NCI-H524 treated with DMSO at 0.1 percent for 48 hours (cell line): ENCODE data around the gene FMOD.
"Not testable (repeated sequence)": the region's sequence is repeated elsewhere in the genome, so short reads cannot be mapped to it uniquely, and the experiment has no call there.

Source experiments
- DNase-seq: peaks from one replicate; lab custom pipeline; 2025; lab: John Stamatoyannopoulos, UW

Gene FMOD

GRCh38 chr1:203325418-203326091 is 25.4 kb downstream of the FMOD start:
- DNase-seq: peak; percentile 62

- no peak for DNase-seq
These were observed 25.9 kb downstream of the FMOD start for GRCh38 chr1:203325026-203325417.

DNA sequence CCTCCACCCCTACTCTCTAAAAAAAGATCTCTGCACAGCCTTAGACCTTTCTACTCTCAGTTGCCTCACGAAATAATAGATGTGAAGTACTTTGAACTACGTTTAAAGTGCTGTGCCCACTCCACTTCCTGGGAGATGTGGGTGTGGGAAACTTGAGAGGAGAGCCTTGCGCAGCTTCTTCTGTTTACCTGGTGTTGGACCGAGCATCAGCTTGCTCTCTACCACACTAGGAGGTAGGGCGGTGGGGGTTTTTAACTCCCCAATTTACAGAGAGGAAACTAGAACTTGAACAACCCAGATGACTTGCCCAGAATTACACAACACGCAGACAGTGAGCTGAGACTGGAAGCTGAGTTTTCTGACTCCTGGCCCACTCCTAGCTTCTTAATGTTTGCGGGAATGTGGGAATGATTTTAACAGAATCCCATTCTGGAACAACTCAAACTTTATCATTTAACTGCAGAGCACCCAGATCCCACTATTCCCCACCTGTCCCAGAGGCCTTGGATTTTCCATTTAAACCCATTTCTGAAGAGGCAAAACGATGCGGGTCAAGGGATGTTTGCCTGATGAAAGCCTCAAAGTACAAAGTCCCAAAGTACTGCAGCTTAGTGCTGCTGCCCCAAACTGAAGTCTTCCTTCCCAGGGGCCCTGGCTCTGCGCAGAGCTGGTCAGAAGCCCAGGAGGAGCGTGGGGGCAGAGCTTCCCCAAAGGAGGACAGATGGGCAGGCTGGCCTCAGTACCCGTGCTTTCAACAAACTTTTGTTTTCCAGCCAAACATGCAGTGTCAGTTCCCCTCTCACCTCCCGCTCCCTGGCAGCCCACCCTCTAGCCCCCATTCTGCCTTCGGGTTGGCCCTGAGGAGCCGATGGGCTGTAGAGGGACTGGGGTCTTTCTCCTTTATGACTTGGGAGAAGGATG is 26.6 kb downstream of the FMOD start:
- no peak for DNase-seq

- DNase-seq: no peak
These were observed 27.3 kb downstream of the FMOD start for GRCh38 chr1:203323587-203323986.

GRCh38 chr1:203322500-203323179 is 28.3 kb downstream of the FMOD start:
- DNase-seq: no peak

GRCh38 chr1:203321273-203322052 is 29.5 kb downstream of the FMOD start:
- DNase-seq: no peak

DNA sequence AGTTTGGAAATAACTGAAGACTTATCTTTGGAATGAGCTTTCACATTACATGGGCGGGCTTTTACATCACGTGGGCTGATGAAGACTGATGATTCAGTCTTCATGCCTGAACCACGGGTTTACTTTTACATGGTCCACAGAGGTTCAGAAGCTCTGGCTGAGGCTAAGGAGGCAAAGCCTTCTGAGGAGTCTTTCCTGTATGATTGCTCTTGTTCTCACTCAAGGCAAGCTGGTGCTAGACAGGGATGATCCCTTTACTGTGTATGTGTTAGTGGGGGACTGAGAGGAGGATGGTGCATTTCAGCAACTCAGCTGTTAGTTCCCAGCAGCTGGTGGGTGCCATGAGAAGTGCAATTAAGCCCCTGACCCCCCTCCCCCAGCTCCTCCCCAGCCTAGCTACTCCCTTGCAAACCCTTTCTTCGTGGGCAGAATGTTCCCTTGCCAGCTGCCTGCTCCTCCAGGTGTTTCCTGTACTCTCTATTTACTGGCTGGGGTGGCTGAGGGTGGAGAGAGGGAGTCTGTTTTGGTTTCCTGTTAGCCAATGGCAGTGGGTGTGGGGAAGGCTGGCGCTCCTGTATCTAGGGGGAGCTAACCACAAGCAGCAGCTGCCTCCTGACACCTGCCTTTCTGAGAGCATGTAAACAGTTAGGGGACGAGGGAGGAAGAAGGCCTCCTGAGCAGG is 30.2 kb downstream of the FMOD start:
- peak; percentile 66 for DNase-seq

DNA sequence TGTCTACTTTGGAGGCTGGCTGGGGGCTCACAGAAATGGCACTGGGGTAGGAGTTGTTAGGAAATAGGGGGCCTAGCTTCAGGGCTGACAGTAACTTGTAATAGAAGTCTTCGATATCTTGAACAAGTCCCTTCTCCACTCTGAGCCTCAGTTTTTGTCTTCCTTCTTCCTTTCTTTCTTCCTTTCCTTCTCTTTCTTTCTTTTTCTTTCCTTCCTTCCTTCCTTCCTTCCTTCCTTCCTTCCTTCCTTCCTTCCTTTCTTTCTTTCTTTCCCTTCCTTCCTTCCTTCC is 32.7 kb downstream of the FMOD start:
- DNase-seq: no peak

DNA sequence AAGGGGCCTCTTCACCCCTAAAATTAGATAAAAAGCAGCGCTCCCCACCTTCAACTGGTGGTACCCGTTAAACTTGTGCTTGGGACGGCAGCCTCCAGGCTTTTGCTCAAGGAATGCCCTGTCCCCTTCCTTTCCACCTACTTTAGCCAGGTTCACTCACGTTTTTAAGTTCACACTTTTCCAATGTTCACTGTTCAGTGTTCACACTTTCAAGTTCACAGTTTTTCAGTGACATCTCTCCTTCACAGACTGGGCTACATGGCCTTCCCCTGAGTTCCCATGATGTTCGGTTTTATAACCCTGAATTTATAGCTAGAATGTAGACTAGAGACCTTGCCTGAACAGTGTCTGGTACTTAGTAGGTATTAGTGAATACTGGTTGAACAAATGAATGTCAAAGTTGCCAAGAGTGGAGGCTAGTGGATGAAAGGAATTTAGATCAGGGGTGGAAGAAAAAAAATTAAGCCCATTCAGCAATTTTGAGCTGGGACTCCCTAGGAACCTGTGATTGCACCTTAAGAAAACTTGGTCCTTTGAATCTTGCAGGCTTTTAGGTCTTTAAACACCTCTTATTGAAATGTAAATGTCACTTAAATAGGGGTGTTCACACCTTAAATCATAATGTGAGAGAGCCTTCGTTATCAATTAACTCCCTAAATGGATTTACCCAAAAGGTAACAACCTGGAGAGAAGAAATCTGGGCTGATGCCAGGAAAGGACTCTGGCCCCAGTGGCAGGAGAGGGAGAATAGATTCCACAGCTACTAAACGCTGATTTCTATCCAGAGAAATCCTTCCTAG is 33.3 kb downstream of the FMOD start:
- no peak for DNase-seq

- DNase-seq: no peak
These were observed 34.3 kb downstream of the FMOD start for GRCh38 chr1:203316626-203317093.

- DNase-seq: not testable (repeated sequence)
These were observed 36.7 kb downstream of the FMOD start for GRCh38 chr1:203314025-203314759.

DNA sequence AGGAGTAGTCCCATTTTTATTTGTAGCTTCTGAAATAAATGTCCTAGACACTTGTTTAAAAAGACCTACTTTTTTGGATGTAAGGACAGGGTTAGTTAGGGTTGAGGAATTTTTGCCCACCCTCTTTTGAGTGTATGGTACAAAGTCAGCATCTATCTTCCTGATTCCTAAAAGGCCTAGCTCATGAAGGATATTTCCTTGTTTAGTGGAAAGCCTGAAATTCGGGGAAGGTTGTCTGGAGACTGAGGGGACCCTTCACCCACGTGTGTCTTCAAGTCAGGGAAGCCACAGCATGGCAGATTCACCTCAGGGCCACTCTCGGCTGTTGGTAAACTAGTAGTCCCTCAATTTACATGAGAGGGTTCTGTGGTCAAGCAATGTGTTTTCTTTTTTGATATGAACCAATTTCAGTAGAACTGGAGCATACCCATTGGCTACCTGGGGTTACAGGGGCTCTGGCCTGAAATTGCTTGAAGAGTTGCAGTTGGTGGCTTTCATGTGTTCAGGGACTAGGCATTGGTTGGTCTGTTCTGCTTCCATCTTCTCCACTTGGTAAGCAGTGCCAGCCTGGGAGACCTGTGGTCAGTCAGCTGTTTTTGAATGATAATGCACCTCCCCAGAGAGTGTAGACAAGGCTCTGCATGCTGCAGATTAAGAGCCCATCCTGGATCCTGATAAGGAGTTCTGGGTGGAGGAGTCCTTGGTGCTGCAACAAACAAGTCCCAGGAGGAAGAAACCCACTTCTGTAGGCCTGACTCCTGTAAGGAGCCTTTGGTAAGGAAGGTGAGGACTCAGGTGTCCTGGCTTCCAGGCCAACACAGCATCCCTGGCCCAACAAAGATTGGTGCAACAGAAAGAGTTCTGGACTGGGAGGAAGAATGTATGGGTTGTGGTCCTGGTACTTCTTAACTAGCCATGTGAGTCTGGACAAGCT is 39.3 kb downstream of the FMOD start:
- no peak for DNase-seq

DNA sequence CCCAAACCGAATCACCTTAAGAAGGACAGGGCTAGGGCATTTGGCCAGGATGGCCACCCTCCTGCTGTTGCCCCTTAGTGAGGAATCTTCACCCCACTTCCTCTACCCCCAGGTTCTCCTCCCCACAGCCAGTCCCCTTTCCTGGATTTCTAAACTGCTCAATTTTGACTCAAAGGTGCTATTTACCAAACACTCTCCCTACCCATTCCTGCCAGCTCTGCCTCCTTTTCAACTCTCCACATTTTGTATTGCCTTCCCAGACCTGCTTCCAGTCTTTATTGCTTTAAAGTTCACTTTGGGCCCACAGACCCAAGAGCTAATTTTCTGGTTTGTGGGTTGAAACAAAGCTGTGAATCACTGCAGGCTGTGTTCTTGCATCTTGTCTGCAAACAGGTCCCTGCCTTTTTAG is 42.0 kb downstream of the FMOD start:
- DNase-seq: no peak

DNA sequence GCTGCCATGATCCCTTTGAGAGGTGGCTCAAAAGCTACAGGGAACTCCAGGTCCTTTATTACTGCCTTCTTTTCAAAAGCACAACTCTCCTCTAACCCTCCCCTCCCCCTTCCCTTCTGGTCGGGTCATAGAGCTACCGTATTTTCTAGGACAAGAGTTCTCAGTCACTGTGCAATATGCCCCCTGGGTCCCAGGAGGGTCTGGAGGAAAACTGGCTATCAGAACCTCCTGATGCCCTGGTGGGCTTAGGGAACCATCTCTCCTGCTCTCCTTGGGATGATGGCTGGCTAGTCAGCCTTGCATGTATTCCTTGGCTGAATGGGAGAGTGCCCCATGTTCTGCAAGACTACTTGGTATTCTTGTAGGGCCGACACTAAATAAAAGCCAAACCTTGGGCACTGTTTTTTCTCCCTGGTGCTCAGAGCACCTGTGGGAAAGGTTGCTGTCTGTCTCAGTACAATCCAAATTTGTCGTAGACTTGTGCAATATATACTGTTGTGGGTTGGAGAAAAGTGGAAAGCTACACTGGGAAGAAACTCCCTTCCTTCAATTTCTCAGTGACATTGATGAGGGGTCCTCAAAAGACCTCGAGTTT is 42.5 kb downstream of the FMOD start:
- no peak for DNase-seq

DNA sequence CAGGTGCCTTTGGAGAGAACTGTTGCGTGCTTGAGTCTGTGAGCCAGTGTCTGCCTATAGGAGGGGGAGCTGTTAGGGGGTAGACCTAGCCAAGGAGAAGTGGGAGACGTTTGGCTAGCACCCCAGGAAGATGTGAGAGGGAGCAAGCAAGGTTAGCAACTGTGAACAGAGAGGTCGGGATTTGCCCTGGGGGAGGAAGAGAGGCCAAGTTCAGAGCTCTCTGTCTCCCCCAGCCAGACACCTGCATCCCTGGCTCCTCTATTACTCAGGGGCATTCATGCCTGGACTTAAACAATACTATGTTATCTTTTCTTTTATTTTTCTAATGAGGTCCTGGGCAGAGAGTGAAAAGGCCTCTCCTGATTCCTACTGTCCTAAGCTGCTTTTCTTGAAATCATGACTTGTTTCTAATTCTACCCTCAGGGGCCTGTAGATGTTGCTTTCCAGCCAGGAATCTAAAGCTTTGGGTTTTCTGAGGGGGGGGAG is 43.2 kb downstream of the FMOD start:
- no peak for DNase-seq

DNA sequence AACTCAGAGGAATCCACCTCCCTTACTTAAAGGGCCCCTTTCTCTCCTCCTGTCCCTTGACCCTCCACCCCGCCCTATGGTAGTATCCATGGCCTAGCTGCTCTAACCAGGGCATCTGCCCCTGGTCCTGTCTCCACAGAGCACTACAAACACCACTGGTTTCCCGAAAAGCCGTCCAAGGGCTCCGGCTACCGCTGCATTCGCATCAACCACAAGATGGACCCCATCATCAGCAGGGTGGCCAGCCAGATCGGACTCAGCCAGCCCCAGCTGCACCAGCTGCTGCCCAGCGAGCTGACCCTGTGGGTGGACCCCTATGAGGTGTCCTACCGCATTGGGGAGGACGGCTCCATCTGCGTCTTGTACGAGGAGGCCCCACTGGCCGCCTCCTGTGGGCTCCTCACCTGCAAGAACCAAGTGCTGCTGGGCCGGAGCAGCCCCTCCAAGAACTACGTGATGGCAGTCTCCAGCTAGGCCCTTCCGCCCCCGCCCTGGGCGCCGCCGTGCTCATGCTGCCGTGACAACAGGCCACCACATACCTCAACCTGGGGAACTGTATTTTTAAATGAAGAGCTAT is 43.9 kb downstream of the FMOD start:
- no peak for DNase-seq

DNA sequence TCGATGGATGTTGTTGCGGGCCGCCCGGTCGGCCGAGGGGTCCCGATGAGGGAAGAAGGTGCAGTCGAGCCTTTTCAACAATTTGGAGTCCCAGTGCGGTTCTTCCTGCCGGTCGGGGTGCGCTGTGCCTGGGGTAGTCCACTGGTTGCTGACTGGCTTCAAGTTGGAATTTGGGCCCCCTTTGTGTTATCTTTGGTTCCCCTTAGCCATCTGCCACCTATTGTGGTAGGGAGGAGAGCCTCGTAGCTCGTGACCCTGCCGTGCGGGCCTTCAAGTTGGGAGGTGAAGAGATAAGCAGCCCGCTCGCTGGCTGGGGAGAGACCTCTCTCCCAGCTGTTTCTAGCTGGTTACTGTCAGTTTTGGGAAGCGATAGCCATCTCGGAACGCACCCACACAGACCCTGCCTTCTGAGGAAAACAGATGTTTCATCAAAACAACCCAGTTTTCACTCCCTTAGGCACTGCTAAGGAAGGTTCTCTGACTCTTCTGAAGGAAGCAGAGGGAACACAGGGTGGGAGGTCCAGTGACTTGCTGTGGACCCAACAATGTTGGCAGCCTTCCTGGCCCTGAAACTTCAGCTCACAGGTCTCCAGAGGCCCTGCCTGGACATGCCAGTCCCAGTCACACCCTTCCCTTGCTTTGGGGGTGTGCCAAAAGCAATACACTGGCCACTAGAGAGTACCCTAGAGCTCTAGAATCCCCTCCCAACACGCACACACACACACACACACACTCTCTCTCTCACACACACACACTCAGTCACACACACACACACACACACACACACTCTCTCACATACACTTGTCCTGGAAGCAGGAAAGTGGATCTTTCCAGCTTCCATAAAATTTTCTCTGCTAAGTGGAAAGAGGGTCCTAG is 44.6 kb downstream of the FMOD start:
- no peak for DNase-seq
